Adrenal gland (tissue), 5 donors: ENCODE data around the gene FAM20C.

Experiments used
- POLR2A ChIP-seq, 2 donors: fragments of 450-650 bp; IDR thresholded peaks; one replicate each; pipeline ENCODE4 v1.6.1; 2017; ENCODE audit warnings: antibody characterized with exemption in 2 of 2, mild to moderate bottlenecking in 2 of 2, moderate library complexity in 1 of 2
- TF ChIP-seq, protein P1 (sequence below), 6 experiments: fragments of 450-650 bp in 4 of 6; fragments of 200-600 bp in 2 of 6; sonication (generic) in 1 of 6; IDR thresholded peaks; 1 replicate in 5 of 6; 2 replicates in 1 of 6; pipeline versions ENCODE4 v1.5.1 to v1.8.0; 2016 to 2021; ENCODE audit warnings: antibody characterized with exemption in 6 of 6, mild to moderate bottlenecking in 2 of 6, moderate library complexity in 1 of 6
- donor health status: DM: no; HTN: no; CAD: no.

DNA sequence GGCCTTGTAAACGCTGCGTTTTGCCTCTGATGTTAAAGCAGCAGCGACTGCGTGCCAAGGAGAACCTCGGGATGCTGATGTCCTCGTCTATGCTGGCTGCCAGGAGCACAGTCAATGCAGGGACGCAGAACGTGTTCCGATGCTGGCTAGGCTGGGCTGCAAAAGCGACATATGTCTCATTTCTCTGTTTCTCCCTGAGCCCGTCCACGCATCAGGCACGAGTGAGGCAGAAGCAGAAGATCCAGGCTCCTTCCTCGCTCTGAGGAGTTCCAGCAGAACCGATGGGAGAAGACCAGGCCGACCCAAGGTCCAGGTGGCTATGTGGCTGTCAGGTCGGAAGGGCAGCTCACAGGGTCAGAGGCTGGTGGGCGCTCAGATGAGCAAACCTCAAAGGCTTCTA, 93.9 kb downstream of the FAM20C start:
- TF ChIP-seq, protein P1, sequence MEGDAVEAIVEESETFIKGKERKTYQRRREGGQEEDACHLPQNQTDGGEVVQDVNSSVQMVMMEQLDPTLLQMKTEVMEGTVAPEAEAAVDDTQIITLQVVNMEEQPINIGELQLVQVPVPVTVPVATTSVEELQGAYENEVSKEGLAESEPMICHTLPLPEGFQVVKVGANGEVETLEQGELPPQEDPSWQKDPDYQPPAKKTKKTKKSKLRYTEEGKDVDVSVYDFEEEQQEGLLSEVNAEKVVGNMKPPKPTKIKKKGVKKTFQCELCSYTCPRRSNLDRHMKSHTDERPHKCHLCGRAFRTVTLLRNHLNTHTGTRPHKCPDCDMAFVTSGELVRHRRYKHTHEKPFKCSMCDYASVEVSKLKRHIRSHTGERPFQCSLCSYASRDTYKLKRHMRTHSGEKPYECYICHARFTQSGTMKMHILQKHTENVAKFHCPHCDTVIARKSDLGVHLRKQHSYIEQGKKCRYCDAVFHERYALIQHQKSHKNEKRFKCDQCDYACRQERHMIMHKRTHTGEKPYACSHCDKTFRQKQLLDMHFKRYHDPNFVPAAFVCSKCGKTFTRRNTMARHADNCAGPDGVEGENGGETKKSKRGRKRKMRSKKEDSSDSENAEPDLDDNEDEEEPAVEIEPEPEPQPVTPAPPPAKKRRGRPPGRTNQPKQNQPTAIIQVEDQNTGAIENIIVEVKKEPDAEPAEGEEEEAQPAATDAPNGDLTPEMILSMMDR (IDR thresholded peaks at IDR 0.05) = no peak
- no peak for TF ChIP-seq POLR2A (IDR thresholded peaks at IDR 0.05)
